HepG2 (cell line): ENCODE measurements around the gene AUTS2. TPM values are rescaled to one million over a fixed set of nuclear protein-coding genes. Genes with fewer than 3 reads are reported as not detected.

ENCODE experiments used
- ATAC-seq: fragments of 200-7000 bp; cut with Tn5 transposase; 3 replicates; pipeline ENCODE4 v1.9.1; 2020; ENCODE audit warnings: mild to moderate bottlenecking, moderate library complexity
- BruUV-seq: library from RNA; stranded (reverse); fragments of 400-500 nt; replicated peaks from 2 replicates; lab custom pipeline; 2021; lab: Mats Ljungman, UMichigan
- CTCF ChIA-PET: fragments of 300-600 bp; formaldehyde crosslinking; extraction: SDS; loops from one replicate; lab custom pipeline; 2021; ENCODE audit warnings: low total read pairs, inconsistent platforms, low intra/inter-chr PET ratio; lab: Yijun Ruan, JAX
- POLR2A ChIA-PET: fragments of 350-600 bp; sonication (Branson Sonifier 250); formaldehyde crosslinking; loops from one replicate; lab custom pipeline; 2020; ENCODE audit warnings: antibody characterized with exemption, inconsistent platforms; lab: Yijun Ruan, JAX
- DNase-seq: peaks from one replicate; pipeline ENCODE4 v3.0.0-alpha.2; 2015; ENCODE audit warnings: low spot score
- FAIRE-seq: peaks from 3 replicates; lab custom pipeline; 2011; peaks lifted over from hg19 to GRCh38; lab: Jason Lieb, UNC
- H2AFZ ChIP-seq: one replicate; pipeline ENCODE4 v1.6.1; 2011; ENCODE audit warnings: low read length, inconsistent platforms
- H3K27ac ChIP-seq: fragments of 300-600 bp; 3 replicates; pipeline ENCODE4 v1.8.0; 2011; ENCODE audit warnings: mixed run types, mild to moderate bottlenecking, mixed read lengths, low read length, inconsistent platforms; ENCODE audit not compliant: insufficient read depth; ENCODE audit errors: extremely low read length
- H3K27me3 ChIP-seq, 2 experiments: fragments of 200-600 bp in 1 of 2; 2 replicates in 1 of 2; 3 replicates in 1 of 2; pipeline versions ENCODE4 v1.6.0 to v1.8.0; 2011; ENCODE audit warnings: low read length in 2 of 2, mild to moderate bottlenecking in 2 of 2, moderate library complexity in 2 of 2, inconsistent platforms in 1 of 2; ENCODE audit not compliant: insufficient read depth in 2 of 2, control insufficient read depth in 1 of 2
- H3K36me3 ChIP-seq, 2 experiments: fragments of 200-600 bp in 1 of 2; replicated peaks in 1 of 2; 2 replicates in 1 of 2; 3 replicates in 1 of 2; pipeline versions ENCODE4 v1.5.1 to v1.8.0; 2011; ENCODE audit warnings: low read length in 2 of 2, inconsistent platforms in 1 of 2; ENCODE audit not compliant: insufficient read depth in 2 of 2, control insufficient read depth in 1 of 2
- H3K4me1 ChIP-seq: 2 replicates; pipeline ENCODE4 v1.5.1; 2012; ENCODE audit warnings: low read length, inconsistent platforms; ENCODE audit not compliant: insufficient read depth
- H3K4me2 ChIP-seq: 2 replicates; pipeline ENCODE4 v1.6.0; 2011; ENCODE audit warnings: low read depth, low read length, inconsistent platforms
- H3K4me3 ChIP-seq, 3 experiments: fragments of 200-600 bp in 1 of 3; sonication (generic), shearing (Covaris generic) in 1 of 3; replicated peaks in 1 of 3; 2 replicates each; pipeline ENCODE4 v1.5.1; 2011 to 2016; ENCODE audit warnings: low read length in 3 of 3, inconsistent platforms in 2 of 3, low read depth in 2 of 3, mild to moderate bottlenecking in 2 of 3, control low read depth in 1 of 3, mixed read lengths in 1 of 3; ENCODE audit not compliant: insufficient read depth in 1 of 3
- H3K79me2 ChIP-seq: one replicate; pipeline ENCODE4 v1.6.1; 2011; ENCODE audit warnings: low read length, inconsistent platforms; ENCODE audit not compliant: insufficient read depth
- H3K9ac ChIP-seq: 2 replicates; pipeline ENCODE4 v1.6.0; 2011; ENCODE audit warnings: mild to moderate bottlenecking, low read depth, low read length, inconsistent platforms; ENCODE audit not compliant: insufficient read depth
- H3K9me3 ChIP-seq: 2 replicates; pipeline ENCODE4 v1.5.1; 2012; ENCODE audit warnings: mild to moderate bottlenecking, low read length
- H4K20me1 ChIP-seq: 2 replicates; pipeline ENCODE4 v1.6.0; 2011; ENCODE audit warnings: inconsistent platforms, mild to moderate bottlenecking, low read length, moderate library complexity; ENCODE audit not compliant: insufficient read depth
- FOSL1 ChIP-seq: sonication (generic); formaldehyde crosslinking; IDR thresholded peaks from 2 replicates; pipeline ENCODE4 v1.9.0; 2021; ENCODE audit warnings: missing genetic modification reagents, borderline replicate concordance
- GABPA ChIP-seq, 2 experiments: IDR thresholded peaks; 2 replicates each; pipeline ENCODE4 v1.6.1; 2011 to 2016; ENCODE audit warnings: low read depth in 2 of 2, low read length in 1 of 2, missing biosample characterization in 1 of 2, missing genetic modification characterization in 1 of 2
- HOXA7 ChIP-seq: sonication (generic); formaldehyde crosslinking; IDR thresholded peaks from 2 replicates; pipeline ENCODE4 v1.8.1; 2022; ENCODE audit warnings: mild to moderate bottlenecking, missing genetic modification reagents, moderate library complexity
- HOXA9 ChIP-seq: sonication (generic); formaldehyde crosslinking; IDR thresholded peaks from 2 replicates; pipeline ENCODE4 v1.8.1; 2022; ENCODE audit warnings: missing genetic modification reagents, mild to moderate bottlenecking, moderate library complexity, borderline replicate concordance
- MYNN ChIP-seq: sonication (generic); formaldehyde crosslinking; IDR thresholded peaks from 2 replicates; pipeline ENCODE4 v1.4.0; 2020; ENCODE audit warnings: mild to moderate bottlenecking, low read depth, missing genetic modification reagents
- NKX3-1 ChIP-seq: sonication (generic); formaldehyde crosslinking; IDR thresholded peaks from 2 replicates; pipeline ENCODE4 v1.5.0; 2020; ENCODE audit warnings: missing genetic modification reagents
- NR2F1 ChIP-seq, 2 experiments: fragments of 450-650 bp in 1 of 2; formaldehyde crosslinking in 1 of 2; IDR thresholded peaks; 2 replicates each; pipeline versions ENCODE4 v1.5.0 to v1.6.1; 2016 to 2020; ENCODE audit warnings: mild to moderate bottlenecking in 1 of 2, missing compliant biosample characterization in 1 of 2, missing genetic modification reagents in 1 of 2, moderate library complexity in 1 of 2
- SOX13 ChIP-seq, 3 experiments: fragments of 450-650 bp in 1 of 3; sonication (generic) in 1 of 3; formaldehyde crosslinking in 1 of 3; IDR thresholded peaks in 2 of 3; conservative IDR thresholded peaks in 1 of 3; 2 replicates each; pipeline versions ENCODE4 v1.5.0 to v1.6.1; 2016 to 2020; ENCODE audit warnings: antibody characterized with exemption in 1 of 3, mild to moderate bottlenecking in 1 of 3, missing compliant biosample characterization in 1 of 3, missing genetic modification reagents in 1 of 3, moderate library complexity in 1 of 3
- ZC3H4 ChIP-seq: sonication (generic); formaldehyde crosslinking; IDR thresholded peaks from 2 replicates; pipeline ENCODE4 v1.4.0; 2020; ENCODE audit warnings: missing genetic modification reagents, borderline replicate concordance
- ZNF33B ChIP-seq: sonication (generic); formaldehyde crosslinking; IDR thresholded peaks from 2 replicates; pipeline ENCODE4 v1.5.1; 2020; ENCODE audit warnings: mild to moderate bottlenecking, missing genetic modification reagents
- ZNF746 ChIP-seq: sonication (generic); formaldehyde crosslinking; IDR thresholded peaks from 2 replicates; pipeline ENCODE4 v1.8.0; 2022; ENCODE audit warnings: mild to moderate bottlenecking, missing genetic modification reagents
- ZNF773 ChIP-seq: sonication (generic); formaldehyde crosslinking; IDR thresholded peaks from 2 replicates; pipeline ENCODE4 v1.4.0; 2020; ENCODE audit warnings: missing genetic modification reagents, borderline replicate concordance
- WGBS: methylation state at CpG from one replicate; pipeline ENCODE4 v1.1.6; 2017; ENCODE audit warnings: low lambda C conversion rate; 5-methylcytosine and 5-hydroxymethylcytosine counted together
- in situ Hi-C: cut with HindIII; loops from 2 replicates; pipeline ENCODE4 v1.10.0; 2017; ENCODE audit warnings: low pct_unique_long_range_greater_than_20kb; ENCODE audit not compliant: extremely low pct_ligation_motif_present
- intact Hi-C: fragments of 100-400 bp; cut with micrococcal nuclease; formaldehyde crosslinking; loops from one replicate; pipeline ENCODE4 v1.10.0; 2022; ENCODE audit not compliant: unreplicated experiment
- polyA plus RNA-seq, 8 experiments: library from polyadenylated mRNA; depleted of rRNA in 3 of 8; stranded (reverse) in 7 of 8; unstranded in 1 of 8; fragments of >200 nt; fragmentation: Illumina TruSeq in 4 of 8; extraction: Trizol in 4 of 8; gene quantifications; 2 replicates each; pipeline versions ENCODE4 v1.2.1 to v1.2.3, GENCODE V29; 2011 to 2016; ENCODE audit warnings: low read depth in 4 of 8, missing spikeins in 1 of 8, mixed read lengths in 1 of 8; ENCODE audit not compliant: insufficient read depth in 1 of 8
- total RNA-seq, 5 experiments: library from RNA; depleted of rRNA; stranded (reverse); fragments of >200 nt; fragmentation: Illumina TruSeq; extraction: Trizol; gene quantifications; 2 replicates each; pipeline ENCODE4 v1.2.3, GENCODE V29; 2016; ENCODE audit warnings: low read depth in 1 of 5

The AUTS2 gene
- total and polyA plus RNA-seq, 2 of the 13 experiments (the other 11 are each of a cell fraction or from before 2014, with no cell fraction given) = 0.38 TPM; not detected in 1

DNA sequence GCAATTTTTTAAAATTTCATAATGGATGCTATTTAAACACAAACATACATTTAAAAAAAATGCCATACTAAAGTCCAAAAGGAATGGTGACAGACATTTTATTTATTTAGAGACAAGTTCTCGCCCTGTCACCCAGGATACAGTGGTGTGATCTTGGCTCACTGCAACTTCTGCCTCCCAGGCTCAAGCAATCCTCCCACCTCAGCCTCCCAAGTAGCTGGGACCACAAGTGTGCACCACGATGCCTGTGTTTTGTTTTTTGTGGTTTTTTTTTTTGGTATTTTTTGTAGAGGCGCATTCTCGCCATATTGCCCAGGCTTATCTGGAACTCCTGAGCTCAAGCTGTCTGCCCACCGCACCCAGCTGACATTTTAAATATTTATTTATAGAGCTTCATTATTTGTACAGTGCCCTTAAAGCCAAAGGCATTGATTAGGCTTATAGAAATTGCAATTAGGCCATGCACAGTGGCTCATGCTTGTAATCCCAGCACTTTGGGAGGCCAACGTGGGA lies 703.5 kb downstream of the AUTS2 start:
- no peaks in the 10 kb centered on the region for H3K4me1 ChIP-seq
- H3K27ac ChIP-seq = no peak overlapping the region
- H3K4me3 ChIP-seq = no peak overlapping the region
- H3K9ac ChIP-seq = no peak overlapping the region
- no peak overlapping the region for H2AFZ ChIP-seq
- no peak overlapping the region for H3K4me2 ChIP-seq
- H3K9me3 ChIP-seq = no peaks in the 10 kb centered on the region
- no peak for ATAC-seq
- H3K79me2 ChIP-seq = no peaks in the 10 kb centered on the region
- no peak for FAIRE-seq
- TF ChIP-seq ZNF33B (CRISPR knock-in tag) = no peak
- no peak for TF ChIP-seq HOXA7 (CRISPR knock-in tag)
- no peak for TF ChIP-seq HOXA9 (CRISPR knock-in tag)
- no peak for TF ChIP-seq ZC3H4
- TF ChIP-seq SOX13 (IDR thresholded peaks at IDR 0.05) = no peak
- no peak for TF ChIP-seq SOX13 (CRISPR knock-in tag; conservative IDR thresholded peaks at IDR 0.05 in 1 of 2, IDR thresholded peaks at IDR 0.05 in 1 of 2)
- TF ChIP-seq FOSL1 (CRISPR knock-in tag) = no peak
- TF ChIP-seq, all 625 proteins: peak for 0
- no peak for DNase-seq
- Histone ChIP-seq H4K20me1 (no peaks in the 10 kb centered on the region), H3K36me3 (no peaks in the 10 kb centered on the region), H3K27me3 (no peaks in the 10 kb centered on the region)
- POLR2A ChIA-PET = no interaction called here
- intact Hi-C loops = no loop called here
- CTCF ChIA-PET = no interaction called here
- BruUV-seq = no TSS peak
- WGBS = 43% methylated on average over 6 of the region's 6 CpGs
- in situ Hi-C loops = no loop called here

DNA sequence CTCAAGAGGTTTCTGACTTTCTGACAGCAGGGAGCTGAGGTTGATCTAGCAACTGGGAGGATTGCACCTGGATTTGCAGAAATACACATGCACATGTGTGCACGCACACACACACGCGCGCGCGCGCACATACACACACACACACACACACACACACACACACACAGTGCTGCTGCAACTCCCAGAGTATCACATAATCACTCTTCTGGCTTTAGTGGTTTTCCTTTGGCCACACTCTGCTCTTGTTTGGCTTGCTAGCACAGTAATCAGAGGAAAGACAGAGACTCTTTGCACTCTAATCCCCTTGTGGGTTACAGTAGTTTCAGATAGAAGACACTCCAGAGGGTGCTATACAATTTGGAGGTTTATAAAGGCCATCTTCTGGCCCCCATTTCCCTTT lies 705.0 kb downstream of the AUTS2 start:
- ChIA-PET CTCF (no interaction called here), POLR2A (no interaction called here)
- Histone ChIP-seq H3K4me2 (no peak overlapping the region), H3K9me3 (no peaks in the 10 kb centered on the region), H3K4me1 (no peaks in the 10 kb centered on the region), H3K79me2 (no peaks in the 10 kb centered on the region), H3K36me3 (no peaks in the 10 kb centered on the region), H3K4me3 (no peak overlapping the region), H4K20me1 (no peaks in the 10 kb centered on the region)
- intact Hi-C loops = no loop called here
- TF ChIP-seq NKX3-1 (no peak), NR2F1 (CRISPR knock-in tag; IDR thresholded peaks at IDR 0.05) (no peak), ZNF746 (CRISPR knock-in tag) (no peak), GABPA (IDR thresholded peaks at IDR 0.05; ENCODE audit: low read depth, low read length) (no peak), GABPA (CRISPR knock-in tag; IDR thresholded peaks at IDR 0.05; ENCODE audit: low read depth) (no peak), MYNN (CRISPR knock-in tag) (no peak), ZNF773 (CRISPR knock-in tag) (no peak)
- TF ChIP-seq, all 625 proteins: peak for 0
- in situ Hi-C loops = no loop called here
- ATAC-seq = no peak
- DNase-seq = no peak
- 85% methylated on average over 7 of the region's 7 CpGs for WGBS
- Histone ChIP-seq H3K27me3 (no peaks in the 10 kb centered on the region), H2AFZ (no peak overlapping the region), H3K9ac (no peak overlapping the region), H3K27ac (no peak overlapping the region)
- no TSS peak for BruUV-seq
- no peak for FAIRE-seq
